Cardiac muscle cell (in vitro differentiated cells and primary cell): ENCODE data around the gene MRPL44. TPM values are rescaled to one million over a fixed set of nuclear protein-coding genes. Genes with fewer than 3 reads are reported as not detected.

Source experiments
- DNase-seq, 2 donors: peaks; one replicate each; pipeline versions ENCODE4 v3.0.0 to v3.0.0-alpha.2; 2010 to 2017; ENCODE audit warnings: low read depth in 1 of 2, low spot score in 1 of 2
- H3K27ac ChIP-seq: fragments of 200-600 bp; sonication (generic); 2 replicates; pipeline ENCODE4 v1.5.1; 2016
- H3K27me3 ChIP-seq: fragments of 200-600 bp; sonication (generic); 2 replicates; pipeline ENCODE4 v1.6.0; 2016; ENCODE audit warnings: control low read depth
- H3K36me3 ChIP-seq: fragments of 200-600 bp; sonication (generic); 2 replicates; pipeline ENCODE4 v1.5.1; 2016; ENCODE audit warnings: control low read depth
- H3K4me1 ChIP-seq: fragments of 200-600 bp; sonication (generic); 2 replicates; pipeline ENCODE4 v1.8.1; 2017; ENCODE audit warnings: low read depth, mild to moderate bottlenecking, mixed run types
- H3K4me3 ChIP-seq: fragments of 200-600 bp; sonication (generic); 2 replicates; pipeline ENCODE4 v1.5.1; 2016; ENCODE audit warnings: mild to moderate bottlenecking
- H3K9me3 ChIP-seq: fragments of 200-600 bp; sonication (generic); 2 replicates; pipeline ENCODE4 v1.5.1; 2017; ENCODE audit warnings: low read depth, mild to moderate bottlenecking, control low read depth
- CTCF ChIP-seq: IDR thresholded peaks from 2 replicates; pipeline ENCODE4 v1.5.1; 2012; ENCODE audit warnings: low read depth, mild to moderate bottlenecking, low read length
- polyA plus RNA-seq: library from polyadenylated mRNA; unstranded; fragments of >200 nt; fragmentation: Nextera tagmentation; extraction: Ambion mirVana; gene quantifications from 2 replicates; pipeline ENCODE4 v1.2.1, GENCODE V29; 2016
- total RNA-seq: library from RNA; depleted of rRNA; stranded (reverse); fragments of >200 nt; gene quantifications from 2 replicates; pipeline ENCODE4 v1.2.3, GENCODE V29; 2016

Gene MRPL44
- total and polyA plus RNA-seq, 2 experiments from 2014 or later = 31.5 to 35.3 TPM

GRCh38 chr2:224016963-224017362 is 59.7 kb downstream of the MRPL44 start:
- no peaks in the 10 kb centered on the region for H3K36me3 ChIP-seq
- no peaks in the 10 kb centered on the region for H3K4me1 ChIP-seq
- DNase-seq = no peak
- no peak overlapping the region for H3K27ac ChIP-seq
- no peak for TF ChIP-seq CTCF
- H3K9me3 ChIP-seq = no peaks in the 10 kb centered on the region
- no peak overlapping the region for H3K4me3 ChIP-seq
- H3K27me3 ChIP-seq = no peaks in the 10 kb centered on the region

Other genes with a start within 250 kb of the MRPL44 start
- 2.1 TPM in 1 of 2 replicates, not detected in the other for gene AP1S3, start 119.9 kb upstream of the MRPL44 start, total RNA-seq
- 0.87 and 1.6 TPM in 2 replicates for gene AP1S3, start 119.9 kb upstream of the MRPL44 start, polyA plus RNA-seq
- gene WDFY1, start 12.1 kb upstream of the MRPL44 start, total RNA-seq = 19.0 and 20.7 TPM in 2 replicates
- 20.8 and 30.7 TPM in 2 replicates for gene WDFY1, start 12.1 kb upstream of the MRPL44 start, polyA plus RNA-seq
- 18.3 and 22.2 TPM in 2 replicates for gene SERPINE2, start 81.8 kb downstream of the MRPL44 start, total RNA-seq
- gene SERPINE2, start 81.8 kb downstream of the MRPL44 start, polyA plus RNA-seq = 41.2 and 44.3 TPM in 2 replicates